MM.1S (cell line): ENCODE results near the gene HMX1.

Source experiments
- DNase-seq: peaks from one replicate; pipeline ENCODE4 v3.0.0-alpha.2; 2015
- H2AFZ ChIP-seq: fragments of 300-600 bp; sonication (generic); 2 replicates; pipeline ENCODE4 v1.6.0; 2016; ENCODE audit warnings: antibody characterized with exemption, low read length
- H3F3A ChIP-seq: fragments of 300-600 bp; sonication (generic); 2 replicates; pipeline ENCODE4 v1.6.1; 2016; ENCODE audit warnings: mild to moderate bottlenecking, antibody characterized with exemption, low read length, moderate library complexity, mixed read lengths; ENCODE audit not compliant: insufficient read depth
- H3K27ac ChIP-seq: fragments of 300-600 bp; sonication (generic); 2 replicates; pipeline ENCODE4 v1.5.1; 2016; ENCODE audit warnings: mild to moderate bottlenecking, low read length
- H3K27me3 ChIP-seq: fragments of 300-600 bp; sonication (generic); replicated peaks from 2 replicates; pipeline ENCODE4 v1.6.0; 2016; ENCODE audit warnings: low read length; ENCODE audit not compliant: insufficient read depth
- H3K36me3 ChIP-seq: fragments of 300-600 bp; sonication (generic); replicated peaks from 2 replicates; pipeline ENCODE4 v1.6.1; 2016; ENCODE audit warnings: mild to moderate bottlenecking, low read length, mixed read lengths; ENCODE audit not compliant: insufficient read depth
- H3K4me1 ChIP-seq: fragments of 300-600 bp; sonication (generic); 2 replicates; pipeline ENCODE4 v1.6.1; 2016; ENCODE audit warnings: low read length, mixed read lengths
- H3K4me2 ChIP-seq: fragments of 300-600 bp; sonication (generic); 2 replicates; pipeline ENCODE4 v1.6.0; 2016; ENCODE audit warnings: low read depth, low read length
- H3K4me3 ChIP-seq: fragments of 300-600 bp; sonication (generic); 2 replicates; pipeline ENCODE4 v1.5.1; 2016; ENCODE audit warnings: low read length, mixed read lengths
- H3K79me2 ChIP-seq: fragments of 300-600 bp; sonication (generic); 2 replicates; pipeline ENCODE4 v1.6.1; 2016; ENCODE audit warnings: mixed run types, low read length, mixed read lengths
- H3K9ac ChIP-seq: fragments of 300-600 bp; sonication (generic); 2 replicates; pipeline ENCODE4 v1.6.1; 2016; ENCODE audit warnings: low read length, mixed read lengths
- H3K9me2 ChIP-seq: fragments of 300-600 bp; sonication (generic); replicated peaks from 2 replicates; pipeline ENCODE4 v1.6.1; 2016; ENCODE audit warnings: mild to moderate bottlenecking, low read length, mixed read lengths; ENCODE audit not compliant: insufficient read depth
- H3K9me3 ChIP-seq: fragments of 300-600 bp; sonication (generic); replicated peaks from 2 replicates; pipeline ENCODE4 v1.6.1; 2016; ENCODE audit warnings: mild to moderate bottlenecking, low read length, mixed read lengths; ENCODE audit not compliant: insufficient read depth
- H4K20me1 ChIP-seq: fragments of 300-600 bp; sonication (generic); 2 replicates; pipeline ENCODE4 v1.6.1; 2016; ENCODE audit warnings: mild to moderate bottlenecking, low read length, moderate library complexity, mixed read lengths; ENCODE audit not compliant: insufficient read depth
- CTCF ChIP-seq: fragments of 300-600 bp; sonication (generic); IDR thresholded peaks from 2 replicates; pipeline ENCODE4 v1.5.1; 2016; ENCODE audit warnings: antibody characterized with exemption, low read length, mixed read lengths
- EZH2 ChIP-seq: fragments of 300-600 bp; sonication (generic); optimal IDR thresholded peaks from 2 replicates; pipeline ENCODE3; 2017; ENCODE audit warnings: low read depth, mild to moderate bottlenecking, antibody characterized with exemption, low read length, mixed read lengths
- EZH2phosphoT487 ChIP-seq: fragments of 300-600 bp; sonication (generic); IDR thresholded peaks from 2 replicates; pipeline ENCODE4 v1.6.1; 2018; ENCODE audit warnings: antibody characterized with exemption, low read length

HMX1 gene

GRCh38 chr4:8914461-8915171 lies 43.0 kb upstream of the HMX1 start:
- H3K36me3 ChIP-seq, result no peaks in the 10 kb centered on the region
- H3K79me2 ChIP-seq, result no peaks in the 10 kb centered on the region
- no peaks in the 10 kb centered on the region for H4K20me1 ChIP-seq
- no peak overlapping the region for H3K4me2 ChIP-seq
- H3K27me3 ChIP-seq, result peaks cover 80% of the 10 kb centered on the region
- H2AFZ ChIP-seq, result no peak overlapping the region
- no peak overlapping the region for H3K27ac ChIP-seq
- no peak for TF ChIP-seq EZH2phosphoT487
- no peak for TF ChIP-seq EZH2
- no peak for TF ChIP-seq CTCF
- H3K9me3 ChIP-seq, result no peaks in the 10 kb centered on the region
- no peaks in the 10 kb centered on the region for H3F3A ChIP-seq
- 0 out of 2 replicates have a peak, but pooled peaks cover 4% of the 10 kb centered on the region for H3K4me1 ChIP-seq
- DNase-seq, result no peak
- H3K9me2 ChIP-seq, result no peaks in the 10 kb centered on the region
- no peak overlapping the region for H3K4me3 ChIP-seq
- no peak overlapping the region for H3K9ac ChIP-seq

GRCh38 chr4:8913858-8914460 lies 42.3 kb upstream of the HMX1 start:
- Histone ChIP-seq H3K4me2 (no peak overlapping the region), H4K20me1 (no peaks in the 10 kb centered on the region), H3K4me3 (no peak overlapping the region), H3K9ac (no peak overlapping the region), H3K9me3 (no peaks in the 10 kb centered on the region), H3F3A (no peaks in the 10 kb centered on the region), H2AFZ (no peak overlapping the region), H3K27me3 (peaks cover 87% of the 10 kb centered on the region), H3K79me2 (no peaks in the 10 kb centered on the region), H3K27ac (no peak overlapping the region), H3K9me2 (no peaks in the 10 kb centered on the region), H3K4me1 (0 out of 2 replicates have a peak, but pooled peaks cover 7% of the 10 kb centered on the region), H3K36me3 (no peaks in the 10 kb centered on the region)
- TF ChIP-seq EZH2 (no peak), CTCF (no peak), EZH2phosphoT487 (no peak)
- DNase-seq, result no peak

- no peak overlapping the region for H3K4me2 ChIP-seq
- no peak for DNase-seq
- no peak for TF ChIP-seq CTCF
- no peak for TF ChIP-seq EZH2phosphoT487
- no peak for TF ChIP-seq EZH2
Measured at GRCh38 chr4:8913121-8913857, 41.6 kb upstream of the HMX1 start.

More at GRCh38 chr4:8913121-8913857, 41.6 kb upstream of the HMX1 start:
- H3K4me1 ChIP-seq, result 0 out of 2 replicates have a peak, but pooled peaks cover 7% of the 10 kb centered on the region
- H3K4me3 ChIP-seq, result no peak overlapping the region
- H3K27me3 ChIP-seq, result peaks cover 90% of the 10 kb centered on the region
- H3F3A ChIP-seq, result no peaks in the 10 kb centered on the region
- no peaks in the 10 kb centered on the region for H3K9me2 ChIP-seq
- H3K9ac ChIP-seq, result no peak overlapping the region
- H3K79me2 ChIP-seq, result no peaks in the 10 kb centered on the region
- H3K9me3 ChIP-seq, result no peaks in the 10 kb centered on the region
- no peak overlapping the region for H3K27ac ChIP-seq
- no peaks in the 10 kb centered on the region for H3K36me3 ChIP-seq
- H4K20me1 ChIP-seq, result no peaks in the 10 kb centered on the region
- H2AFZ ChIP-seq, result no peak overlapping the region
